Measurements from ENCODE around the gene MSI2.
"Not testable (repeated sequence)": the region's sequence is repeated elsewhere in the genome, so short reads cannot be mapped to it uniquely, and the experiment has no call there.

Gene MSI2

DNA sequence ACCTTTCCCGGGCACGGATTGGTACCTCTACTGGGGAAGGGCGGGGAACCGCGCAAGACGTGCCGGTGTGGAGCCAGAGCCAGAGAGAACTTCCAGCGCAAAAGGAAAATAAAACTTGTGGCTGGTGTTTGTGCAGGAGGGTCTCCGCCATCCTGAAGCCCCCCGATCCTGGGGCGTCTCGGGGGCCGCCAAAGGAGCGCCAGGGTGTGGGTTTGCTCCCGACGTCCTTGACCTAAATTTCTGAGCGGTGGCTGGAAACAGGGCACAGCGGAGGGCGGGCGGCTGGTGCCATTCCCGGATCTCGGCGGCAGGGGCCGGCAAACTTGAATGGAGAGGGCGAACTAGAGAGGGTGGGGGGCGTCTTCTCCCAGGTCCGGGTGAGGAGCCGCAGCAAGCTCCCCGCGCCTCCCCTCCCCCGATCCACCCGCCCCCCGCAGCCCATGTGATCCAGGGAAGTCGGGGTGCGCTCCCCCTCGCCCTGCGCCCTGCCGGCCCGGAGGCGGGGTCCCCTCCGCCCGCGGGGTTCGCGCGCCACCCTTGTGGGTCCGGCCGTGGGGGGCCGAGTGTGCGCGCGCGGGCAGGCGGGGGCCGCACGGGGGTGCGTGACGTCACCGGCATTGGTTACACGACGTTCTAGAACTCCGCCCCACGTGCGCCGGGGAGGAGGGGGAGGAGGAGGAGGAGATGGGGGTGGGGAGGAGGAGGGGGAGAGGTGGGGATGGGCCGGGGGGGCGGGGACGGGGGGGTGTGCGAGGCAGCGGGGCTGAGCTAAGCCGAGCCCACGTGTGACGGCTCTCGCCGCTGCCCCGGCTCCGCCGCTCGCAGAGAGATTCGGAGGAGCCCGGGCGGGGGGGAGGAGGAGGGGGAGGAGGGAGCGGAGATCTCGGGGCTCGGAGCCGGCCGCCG, at the start of gene MSI2:
Gene MSI2, plus strand, starts transcription at position 748 of the 906 bp plus-strand sequence. CDS start 220 bp downstream, outside the sequence.
- no peak for DNase-seq

DNA sequence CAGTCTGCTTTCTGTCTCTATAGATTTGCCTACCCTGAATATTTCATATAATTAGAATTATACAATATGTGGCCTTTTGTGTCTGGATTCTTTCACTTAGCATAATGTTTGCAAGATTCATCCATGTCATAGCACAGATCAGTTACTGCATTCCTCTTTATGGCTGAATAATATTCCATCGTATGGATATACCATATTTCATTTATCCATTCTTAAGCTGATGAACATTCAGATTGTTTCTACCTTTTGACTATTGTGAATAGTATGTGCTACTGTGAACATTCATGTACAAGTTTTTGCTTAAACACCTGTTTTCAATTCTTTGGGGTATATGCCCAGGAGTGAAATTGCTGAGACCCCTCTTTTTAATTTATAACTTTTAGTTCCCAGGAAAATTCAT, 49.4 kb upstream of the MSI2 start:
- no peak for DNase-seq

DNA sequence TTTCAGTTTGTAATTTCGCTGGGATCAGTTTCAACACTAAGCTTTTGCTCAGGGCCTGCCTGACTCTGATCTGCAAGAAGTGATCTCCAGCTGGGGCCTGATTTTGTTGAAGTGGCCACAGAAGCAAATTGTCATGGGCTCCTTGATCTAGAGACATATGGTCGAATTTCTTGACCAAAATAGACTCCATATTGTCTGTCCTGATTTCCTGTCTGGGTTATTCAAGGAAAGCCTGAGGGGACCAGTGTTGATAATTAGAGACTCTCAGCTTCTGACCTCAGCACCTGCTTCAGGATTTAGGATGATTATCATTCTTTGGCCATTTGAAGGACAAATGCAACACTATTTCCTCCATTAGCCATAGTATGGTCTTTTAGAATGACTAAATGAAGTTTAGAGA, 48.9 kb upstream of the MSI2 start:
- DNase-seq, result no peak

DNA sequence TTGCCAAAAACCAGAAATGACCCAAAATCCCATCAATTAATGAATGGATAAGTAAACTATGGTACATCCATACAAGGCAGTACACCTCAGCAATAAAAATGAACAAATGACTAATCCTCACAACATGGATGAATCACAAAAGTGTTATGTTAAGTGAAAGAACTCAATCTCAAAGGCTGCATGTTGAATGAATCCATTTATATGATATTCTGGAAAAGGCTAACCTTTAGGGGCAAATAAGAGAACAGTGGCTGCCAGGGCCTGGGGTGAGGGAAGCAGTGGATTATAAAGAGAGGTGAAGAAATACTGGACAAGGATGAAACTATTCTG, 46.1 kb upstream of the MSI2 start:
- DNase-seq, result no peak

DNA sequence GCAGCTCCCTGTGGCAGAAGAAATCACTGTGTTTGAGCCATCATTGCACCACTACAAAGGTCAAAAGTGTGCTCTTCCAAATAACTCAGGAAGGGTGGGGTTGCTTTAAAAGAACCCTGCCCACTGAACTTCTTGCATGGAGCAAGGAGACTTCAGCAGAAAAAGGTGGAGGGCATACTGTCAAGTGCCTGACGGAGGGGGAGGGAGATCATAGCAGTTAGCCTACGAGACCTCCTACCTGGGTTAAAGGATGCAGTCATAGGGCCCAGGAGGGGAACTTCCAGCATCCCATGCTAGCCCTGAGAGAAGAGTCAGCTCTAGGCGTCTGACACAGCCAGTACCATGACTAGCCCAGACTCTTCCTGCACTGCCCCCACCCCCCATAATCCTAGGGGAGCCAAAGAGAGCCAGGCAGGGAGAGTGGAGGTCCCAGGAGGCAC, 45.3 kb upstream of the MSI2 start:
- DNase-seq, result no peak

DNA sequence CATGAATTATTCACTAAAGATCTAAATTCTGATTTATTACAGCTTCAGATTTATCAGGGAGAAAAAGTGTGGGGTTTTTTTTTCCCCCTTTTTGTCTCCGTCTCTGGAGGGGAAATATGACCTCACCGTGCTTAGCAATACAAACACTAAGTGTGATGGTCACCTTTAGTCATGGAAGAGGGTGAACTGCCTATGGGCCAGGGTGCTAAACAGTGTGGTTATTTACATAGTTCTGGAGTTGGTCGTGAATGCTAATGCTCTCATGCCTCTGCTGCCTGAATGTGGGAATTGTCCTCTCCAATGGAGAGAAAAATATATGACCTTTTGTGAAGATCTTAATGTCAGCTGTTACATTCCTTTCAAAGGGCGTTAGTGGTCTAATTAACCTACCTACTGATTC, 44.8 kb upstream of the MSI2 start:
- no peak for DNase-seq

DNA sequence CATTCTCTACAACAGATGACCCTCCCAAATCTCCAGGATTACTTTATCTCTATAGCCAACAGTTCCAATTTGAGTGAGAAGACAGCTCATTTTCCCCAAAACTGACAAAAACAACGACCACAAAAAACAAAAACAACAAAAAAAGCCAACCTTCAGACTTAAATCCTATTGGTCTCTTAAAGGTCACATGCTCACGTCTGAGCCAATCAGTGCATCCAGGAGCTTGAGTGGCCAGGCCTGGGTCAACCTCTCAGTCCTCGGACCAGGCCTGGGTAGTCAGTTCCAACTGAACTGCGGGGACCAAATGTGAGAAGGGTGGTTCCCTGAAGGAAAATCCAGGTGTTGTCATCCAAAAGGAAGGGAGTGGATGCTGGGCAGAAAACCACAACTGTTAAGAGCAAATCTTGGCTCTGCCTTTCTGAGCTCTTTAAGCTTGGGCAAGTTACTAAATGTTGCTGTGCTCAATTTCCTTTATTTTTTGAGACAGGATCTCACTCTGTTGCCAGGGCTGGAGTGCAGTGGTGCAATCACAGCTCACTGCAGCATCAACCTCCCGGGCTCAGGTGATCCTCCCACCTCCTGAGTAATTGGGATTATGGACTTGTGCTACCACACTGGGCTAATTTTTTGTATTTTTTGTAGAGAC, 43.0 kb upstream of the MSI2 start:
- DNase-seq, result no peak

DNA sequence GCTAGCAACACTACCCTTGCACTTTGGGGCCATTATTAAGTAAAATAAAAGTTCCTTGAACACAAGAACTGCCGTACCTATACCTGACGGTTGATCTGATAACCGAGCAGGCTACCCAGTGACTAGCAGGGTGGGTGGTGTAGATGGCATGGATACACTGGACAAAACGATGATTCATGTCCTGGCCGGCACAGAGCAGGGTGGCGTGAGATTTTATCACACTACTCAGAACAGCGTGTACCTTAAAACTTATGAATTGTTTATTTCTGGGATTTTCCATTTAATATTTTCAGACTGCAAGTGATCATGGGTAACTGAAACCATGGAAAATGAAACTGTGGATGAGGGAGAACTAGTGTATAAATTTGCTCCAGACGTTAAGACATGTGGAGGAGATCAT, 41.0 kb upstream of the MSI2 start:
- DNase-seq, result no peak

DNA sequence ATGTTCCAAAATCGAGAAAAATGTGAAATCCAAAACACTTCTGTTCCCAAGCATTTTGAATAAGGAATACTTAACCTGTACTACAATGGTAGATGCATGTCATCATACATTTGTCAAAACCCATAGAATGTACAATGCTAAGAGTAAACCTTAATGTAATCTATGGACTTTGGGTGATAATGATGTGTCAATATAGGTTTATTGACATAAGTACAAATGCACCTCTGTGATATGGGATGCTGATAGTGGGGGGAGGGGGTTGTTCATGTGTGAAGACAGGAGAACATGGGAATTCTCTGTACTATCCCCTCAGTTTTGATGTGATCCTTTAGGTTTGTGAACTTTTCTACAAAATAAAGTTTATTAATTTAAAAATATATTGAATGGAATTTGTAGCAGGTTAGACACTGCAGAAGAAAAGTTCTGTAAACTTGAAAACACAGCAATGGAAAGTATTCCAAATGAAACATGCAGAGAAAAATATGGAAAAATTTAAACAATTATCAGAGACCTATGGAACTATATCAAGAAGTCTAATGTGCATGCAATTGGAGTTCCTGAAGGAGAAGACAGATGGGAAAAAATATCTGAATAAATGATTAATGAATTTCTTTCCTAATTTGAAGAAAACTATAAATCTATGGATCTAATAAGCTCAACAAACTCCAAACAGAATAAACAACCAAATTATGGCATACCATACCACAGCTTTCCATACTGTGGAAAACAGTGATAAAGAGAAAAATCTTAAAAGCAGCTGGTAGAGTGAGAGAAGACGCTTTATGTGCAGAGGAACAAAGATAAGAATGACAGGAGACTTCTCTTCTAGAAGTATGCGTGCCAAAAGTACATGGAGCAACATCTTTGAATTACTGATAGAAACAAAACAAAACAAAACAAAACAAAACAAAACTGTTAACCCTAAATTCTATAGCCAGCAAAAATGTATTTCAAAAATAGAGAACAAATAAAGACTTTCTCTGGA, 34.7 kb upstream of the MSI2 start:
- DNase-seq, result no peak

DNA sequence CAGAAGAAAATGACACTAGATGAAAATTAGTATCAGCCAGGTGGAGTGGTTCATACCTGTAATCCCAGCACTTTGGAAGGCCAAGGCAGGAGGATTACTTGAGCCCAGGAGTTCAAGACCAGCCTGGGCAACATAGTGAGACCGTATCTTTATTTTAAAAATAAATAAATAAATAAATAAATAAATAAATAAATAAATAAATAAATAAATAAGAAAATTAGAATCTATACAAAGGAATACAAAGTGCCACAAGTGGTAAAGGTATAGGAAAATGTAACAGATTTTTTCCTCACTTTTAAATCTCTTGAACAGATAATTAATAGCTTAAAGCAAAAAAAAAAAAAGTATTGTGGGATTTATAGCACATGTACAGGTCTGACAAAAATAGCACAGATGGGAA, 33.9 kb upstream of the MSI2 start:
- DNase-seq, result not testable (repeated sequence)

DNA sequence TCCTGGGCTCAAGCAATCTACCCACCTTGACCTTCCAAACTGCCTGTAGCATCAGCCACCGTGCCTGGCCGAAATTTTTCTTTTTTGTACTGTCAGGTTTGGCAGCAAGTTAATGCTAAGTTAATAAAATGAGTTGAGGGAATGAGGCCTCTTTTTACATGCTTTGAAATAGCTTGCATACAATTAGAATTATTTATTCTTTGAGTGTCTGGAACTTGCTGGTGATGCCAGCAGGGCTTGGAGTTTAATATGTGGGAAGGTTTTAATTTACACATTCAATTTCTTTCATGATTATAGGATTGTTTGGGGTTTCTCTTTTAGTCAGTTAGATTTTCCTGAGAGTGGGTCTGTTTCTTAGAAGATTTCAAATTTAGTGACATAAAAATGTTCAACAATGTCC, 31.2 kb upstream of the MSI2 start:
- no peak for DNase-seq

DNA sequence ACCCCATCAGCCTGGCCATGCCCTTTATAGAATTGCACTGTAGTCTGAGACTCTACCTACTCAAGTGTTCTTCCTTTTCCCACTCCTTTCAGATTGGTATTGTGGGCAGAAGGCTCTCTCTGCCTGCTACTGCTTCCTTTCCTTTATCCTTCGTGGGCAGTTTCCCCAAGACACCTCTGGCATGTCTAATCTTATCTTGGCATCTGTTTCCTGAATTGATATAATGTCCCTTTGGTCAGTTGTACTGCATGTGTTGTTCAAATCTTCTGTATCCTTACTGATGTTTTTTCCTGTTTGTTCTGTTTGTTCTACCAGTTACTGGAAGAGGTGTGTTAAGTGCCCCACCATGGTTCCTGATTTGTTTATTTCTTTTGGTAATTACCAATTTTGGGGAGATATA, 29.5 kb upstream of the MSI2 start:
- no peak for DNase-seq

DNA sequence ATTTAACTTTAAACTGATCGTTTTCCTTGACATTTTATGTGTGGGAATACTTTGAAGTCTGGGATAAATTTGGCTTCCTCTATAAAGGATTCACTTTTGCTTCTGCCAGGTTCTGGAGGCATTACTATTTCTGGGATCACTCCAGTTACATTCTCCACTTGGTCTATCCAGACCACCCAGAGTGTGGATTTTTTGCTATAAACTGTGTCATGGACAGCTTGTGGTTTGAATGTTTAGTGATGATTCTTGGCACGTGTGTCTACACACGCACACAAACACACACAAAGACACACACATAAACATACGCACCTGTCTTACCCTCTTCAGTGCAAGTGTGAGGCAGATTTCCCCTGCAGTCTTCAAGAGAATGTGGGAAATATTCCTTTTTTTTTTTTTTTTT, 27.4 kb upstream of the MSI2 start:
- DNase-seq, result no peak

DNA sequence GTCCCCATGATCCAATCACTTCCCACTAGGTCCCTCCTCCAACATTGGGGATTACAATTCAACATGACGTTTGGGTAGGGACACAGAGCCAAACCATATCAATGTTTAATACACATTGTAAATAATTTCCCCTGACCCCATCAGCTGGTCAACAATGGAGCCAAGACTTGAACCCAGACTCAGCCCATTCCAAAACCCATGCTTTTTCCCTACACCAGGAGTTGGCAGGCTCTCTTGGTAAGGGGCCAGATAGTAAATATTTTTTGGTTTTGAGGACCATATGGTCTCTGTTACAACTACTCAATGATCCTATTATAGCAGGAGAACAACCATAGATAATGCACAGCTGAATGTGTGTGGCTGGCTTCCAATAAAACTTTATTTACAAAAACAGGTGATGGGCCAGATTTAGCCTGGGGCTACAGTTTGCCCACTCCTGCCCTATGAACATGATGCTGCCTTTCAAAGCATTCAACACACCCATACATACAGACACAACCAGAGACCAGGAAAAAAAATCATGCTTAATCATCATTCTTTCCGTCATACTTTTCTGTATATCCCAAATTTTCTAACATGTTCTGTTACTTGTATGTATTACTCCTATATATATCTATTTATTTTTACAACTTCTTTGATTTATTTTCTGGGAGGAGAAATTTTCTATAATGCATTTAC, 22.1 kb upstream of the MSI2 start:
- DNase-seq, result no peak

DNA sequence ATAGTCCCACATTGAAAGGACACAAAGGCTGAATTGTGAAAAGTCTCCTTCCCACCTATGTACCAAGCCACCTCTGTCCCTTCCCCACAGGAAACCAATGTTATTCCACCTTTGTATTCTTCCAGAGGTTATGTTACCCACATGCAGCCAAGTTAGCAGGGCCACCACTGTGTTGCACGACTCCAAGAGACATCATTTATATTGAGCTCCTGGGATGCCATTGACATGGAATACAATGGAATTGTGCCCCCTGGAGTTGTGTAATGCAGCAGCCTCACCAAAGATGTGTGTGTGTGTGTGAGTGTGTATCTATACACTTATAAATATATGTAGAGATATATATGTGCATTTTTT, 21.6 kb upstream of the MSI2 start:
- DNase-seq, result no peak

DNA sequence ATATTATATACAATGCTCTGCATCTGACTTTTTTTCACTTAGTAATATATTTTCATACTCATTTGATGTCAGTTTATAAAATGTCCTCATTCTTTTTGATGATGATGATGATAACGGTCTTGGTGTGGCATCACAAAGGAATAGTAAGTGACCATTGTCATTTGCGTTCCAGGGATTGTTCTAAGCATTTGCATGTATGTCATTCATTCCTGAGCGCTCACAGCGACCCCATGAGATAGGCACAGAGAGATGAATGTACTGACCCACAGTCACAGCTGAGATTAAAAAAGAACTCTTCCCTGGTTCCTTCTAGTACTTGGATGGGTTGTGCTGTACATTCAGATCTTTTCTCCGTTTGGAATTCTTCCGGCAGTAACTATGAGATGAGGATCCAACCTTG, 21.2 kb upstream of the MSI2 start:
- no peak for DNase-seq

DNA sequence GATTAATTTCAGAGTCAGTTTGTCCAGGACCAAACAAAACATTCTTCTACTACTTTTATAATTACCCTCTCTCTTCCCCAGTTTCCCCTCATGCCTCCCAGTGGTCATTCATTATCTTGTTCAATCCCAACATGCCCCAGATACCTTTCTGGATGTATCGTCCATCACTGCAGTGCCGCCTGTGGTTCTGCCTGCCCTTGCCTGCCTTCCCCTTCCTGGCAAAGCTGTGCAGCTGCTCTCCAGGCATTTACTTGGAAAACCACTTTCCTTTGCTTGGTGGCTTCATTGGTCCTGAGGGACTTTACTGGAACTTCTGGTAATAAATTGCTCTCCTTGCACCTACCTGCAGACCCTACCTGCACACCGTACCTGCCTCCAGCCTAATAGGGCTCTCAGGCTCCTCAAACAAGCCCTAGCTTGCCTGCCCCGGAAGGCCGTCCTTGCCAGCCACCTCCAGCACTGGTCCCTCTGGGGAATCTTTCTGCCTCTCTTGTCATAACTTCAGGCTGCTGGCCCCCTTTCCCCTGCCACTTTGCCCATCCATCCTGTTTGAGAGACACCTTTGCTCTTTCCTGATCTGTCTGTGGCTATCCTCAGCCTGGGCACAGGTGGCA, 19.5 kb upstream of the MSI2 start:
- no peak for DNase-seq

DNA sequence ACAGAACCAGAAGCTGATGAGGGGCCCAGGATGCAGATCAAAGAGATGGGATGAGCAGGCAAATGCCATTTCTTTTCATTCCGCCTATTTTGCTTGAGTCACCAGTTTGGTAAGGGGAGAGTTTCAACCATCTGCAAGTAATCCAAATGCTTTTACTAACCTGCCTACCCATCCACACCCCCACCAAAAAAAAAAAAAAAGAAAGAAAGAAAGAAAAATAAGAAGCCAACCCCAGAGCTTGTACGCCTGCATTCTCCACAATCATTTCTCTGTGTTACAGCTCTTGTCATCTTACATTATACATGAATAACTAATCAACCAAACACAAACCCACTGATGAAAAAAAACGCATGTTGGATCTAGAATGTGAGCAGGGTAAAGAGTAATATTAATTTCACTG, 15.7 kb upstream of the MSI2 start:
- DNase-seq, result no peak

DNA sequence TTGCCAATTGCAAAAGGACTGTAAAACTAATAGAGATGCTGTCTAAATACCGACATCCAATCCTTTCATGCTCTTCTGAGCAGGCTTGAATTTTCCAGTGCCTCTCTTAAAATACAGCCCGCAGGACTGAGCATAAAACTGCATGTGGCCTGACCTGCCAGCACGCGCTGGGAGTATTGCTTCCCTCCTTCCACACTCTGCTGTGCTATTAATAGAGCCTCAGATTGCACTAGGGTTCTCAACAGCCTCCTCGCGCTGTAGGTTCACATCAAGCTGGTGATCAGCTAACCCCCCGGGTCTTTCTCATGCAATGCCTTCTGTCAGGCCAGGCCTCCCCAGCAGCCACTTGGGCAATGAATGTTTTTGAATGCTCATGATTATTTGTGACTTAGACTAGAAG, 14.2 kb upstream of the MSI2 start:
- DNase-seq, result no peak

DNA sequence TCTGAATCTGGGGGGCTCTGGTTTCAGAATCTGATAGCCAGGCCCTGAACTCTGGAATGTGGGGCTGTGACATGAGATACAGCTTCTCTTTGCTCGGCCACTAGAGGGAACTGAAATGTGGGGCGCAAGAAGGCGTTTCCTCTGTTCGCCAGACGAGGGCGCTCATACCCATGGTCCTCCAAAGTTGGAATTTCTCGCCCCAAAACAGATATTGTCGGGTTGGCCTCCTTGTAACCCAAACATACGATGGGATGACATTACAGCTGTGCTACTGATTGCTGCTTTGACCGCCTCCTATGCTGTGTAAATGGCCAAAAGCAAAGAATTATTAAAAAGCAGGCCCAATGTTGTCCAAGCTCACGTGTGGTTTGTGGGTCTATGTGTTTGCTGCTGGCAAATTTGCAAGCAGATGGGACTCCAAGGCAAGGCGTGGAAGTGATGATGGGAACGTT, 13.1 kb upstream of the MSI2 start:
- no peak for DNase-seq

DNA sequence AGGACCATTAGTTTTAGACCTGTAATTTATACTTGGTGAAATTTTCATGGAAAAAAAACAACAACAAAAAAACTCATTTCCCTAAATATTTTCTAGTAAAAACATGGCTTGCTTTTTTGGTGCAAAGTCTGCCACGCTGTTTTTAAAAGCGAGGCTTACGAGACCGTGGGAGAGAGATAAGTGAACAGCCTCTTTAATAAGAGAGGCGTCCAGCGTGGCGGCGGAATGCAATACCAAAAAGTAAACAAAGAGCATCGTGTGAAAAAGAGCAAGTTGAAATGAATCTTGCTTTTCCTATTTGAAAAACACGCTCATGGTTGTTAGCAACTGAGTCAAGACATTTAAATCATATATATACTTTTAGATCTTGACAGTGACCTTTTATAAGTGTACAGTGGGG, 10.5 kb upstream of the MSI2 start:
- no peak for DNase-seq

DNA sequence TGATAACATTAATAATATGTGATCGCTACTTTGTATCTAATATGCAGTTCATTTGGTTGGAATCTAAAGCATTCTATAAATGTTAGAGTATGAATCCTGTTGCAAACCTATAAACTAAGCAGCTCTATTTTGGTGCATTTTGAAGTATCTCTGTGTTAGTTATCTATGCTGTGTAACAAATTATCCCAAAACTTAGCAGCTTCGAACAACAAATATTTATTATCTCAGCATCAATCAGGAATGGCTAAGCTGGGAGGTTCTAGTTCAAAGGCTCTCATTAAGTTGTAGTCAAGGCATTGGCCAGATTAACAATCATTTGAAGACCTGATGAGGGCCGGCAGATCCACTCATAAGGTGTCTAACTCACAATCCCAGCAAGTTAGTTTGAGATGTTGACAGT, 10.1 kb upstream of the MSI2 start:
- no peak for DNase-seq
